Right renal cortex interstitium (tissue), 3 donors: ENCODE results near the gene AKAP12. TPM values are rescaled to one million over a fixed set of nuclear protein-coding genes. Genes with fewer than 3 reads are reported as not detected.

Experiments used
- DNase-seq, 3 donors: peaks; one replicate each; pipeline ENCODE4 v3.0.0-alpha.2; 2013; ENCODE audit warnings: low read depth in 3 of 3, low spot score in 2 of 3
- polyA plus RNA-seq, 3 donors: library from polyadenylated mRNA; unstranded; fragments of 120-200 nt; gene quantifications; one replicate each; pipeline ENCODE4 v1.2.1, GENCODE V29; 2013; ENCODE audit not compliant: insufficient read length in 3 of 3

AKAP12 gene
- polyA plus RNA-seq, 3 donors = 157 to 182 (median 166) TPM

- DNase-seq = no peak
These were observed 162.5 kb downstream of the AKAP12 start for GRCh38 chr6:151402228-151402627.

DNA sequence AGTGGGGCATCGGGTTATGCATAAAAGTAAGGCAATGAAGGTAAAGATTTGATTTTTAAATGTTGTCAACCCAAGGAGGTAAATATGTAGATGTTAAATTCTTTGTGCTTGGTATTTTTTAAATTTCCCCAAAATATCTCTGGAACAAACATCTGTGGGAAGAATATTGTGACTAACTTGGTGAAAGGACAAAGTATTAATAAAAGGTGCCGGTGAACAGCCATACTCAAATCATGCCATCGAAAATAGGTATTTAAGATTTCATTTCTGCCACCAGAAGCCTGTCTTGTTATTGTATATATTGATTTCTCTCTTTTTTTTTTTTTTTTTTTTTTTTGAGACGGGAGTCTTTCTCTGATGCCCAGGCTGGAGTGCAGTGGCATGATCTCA lies 164.1 kb downstream of the AKAP12 start:
- no peak for DNase-seq

Other genes starting within 250 kb of the AKAP12 start
- gene ZBTB2, start 151.6 kb downstream of the AKAP12 start, polyA plus RNA-seq = 10 to 100 TPM; 16.9 to 19.0 (median 18.9) TPM
- gene RMND1, start 212.2 kb downstream of the AKAP12 start, polyA plus RNA-seq = 10 to 100 TPM; 45.4 to 62.1 (median 46.2) TPM